GM19455 (cell line): ENCODE results near the gene B4GAT1.
"Not testable (repeated sequence)": the region's sequence is repeated elsewhere in the genome, so short reads cannot be mapped to it uniquely, and the experiment has no call there.

Experiments used
- ATAC-seq: cut with Tn5 transposase; IDR thresholded peaks from one replicate; pipeline ENCODE4 v1.9.1; 2021; ENCODE audit not compliant: unreplicated experiment

B4GAT1 gene

GRCh38 chr11:66363805-66364535 is 16.5 kb upstream of the B4GAT1 start:
- no peak for ATAC-seq

- ATAC-seq, result no peak
Measured at GRCh38 chr11:66363187-66363601, 15.8 kb upstream of the B4GAT1 start.

- no peak for ATAC-seq
Measured at GRCh38 chr11:66362481-66363147, 15.2 kb upstream of the B4GAT1 start.

- ATAC-seq, result no peak
Measured at GRCh38 chr11:66361502-66361941, 14.1 kb upstream of the B4GAT1 start.

- no peak for ATAC-seq
Measured at GRCh38 chr11:66360406-66361073, 13.1 kb upstream of the B4GAT1 start.

GRCh38 chr11:66359662-66360087 is 12.2 kb upstream of the B4GAT1 start:
- ATAC-seq, result no peak

- ATAC-seq, result not testable (repeated sequence)
Measured at GRCh38 chr11:66350560-66351235, 3.3 kb upstream of the B4GAT1 start.

- ATAC-seq, result no peak
Measured at GRCh38 chr11:66349084-66349386, 1.6 kb upstream of the B4GAT1 start.

GRCh38 chr11:66346476-66347424 is 679 bp downstream of the B4GAT1 start:
- no peak for ATAC-seq

GRCh38 chr11:66345316-66345649 is 2.1 kb downstream of the B4GAT1 start:
- peak; percentile 1 for ATAC-seq

- ATAC-seq, result peak; percentile 66
Measured at GRCh38 chr11:66344550-66345315, 2.7 kb downstream of the B4GAT1 start, which contains the start of gene BRMS1. TSS of gene BRMS1 (minus strand) at chr11:66345104. CDS start at chr11:66342234, 2,870 bp downstream.

GRCh38 chr11:66343176-66343575 is 4.3 kb downstream of the B4GAT1 start:
- ATAC-seq, result no peak

- ATAC-seq, result no peak
Measured at GRCh38 chr11:66341502-66342126, 5.8 kb downstream of the B4GAT1 start.

GRCh38 chr11:66340596-66341501 is 6.6 kb downstream of the B4GAT1 start:
- ATAC-seq, result no peak

GRCh38 chr11:66339686-66340483 is 7.5 kb downstream of the B4GAT1 start:
- no peak for ATAC-seq

GRCh38 chr11:66339162-66339675 is 8.2 kb downstream of the B4GAT1 start:
- ATAC-seq, result no peak
